Measurements from ENCODE around the gene ARHGAP6. TPM values are rescaled to one million over a fixed set of nuclear protein-coding genes. Genes with fewer than 3 reads are reported as not detected.
A peak's percentile ranks its signal among the peaks of the same experiment; 100 is the strongest.

ARHGAP6 gene
- total and polyA plus RNA-seq, 9 of the 15 experiments (the other 6 are each of a cell fraction or from before 2014, with no cell fraction given): 12.5 to 63.6 (median 41.8) TPM

DNA sequence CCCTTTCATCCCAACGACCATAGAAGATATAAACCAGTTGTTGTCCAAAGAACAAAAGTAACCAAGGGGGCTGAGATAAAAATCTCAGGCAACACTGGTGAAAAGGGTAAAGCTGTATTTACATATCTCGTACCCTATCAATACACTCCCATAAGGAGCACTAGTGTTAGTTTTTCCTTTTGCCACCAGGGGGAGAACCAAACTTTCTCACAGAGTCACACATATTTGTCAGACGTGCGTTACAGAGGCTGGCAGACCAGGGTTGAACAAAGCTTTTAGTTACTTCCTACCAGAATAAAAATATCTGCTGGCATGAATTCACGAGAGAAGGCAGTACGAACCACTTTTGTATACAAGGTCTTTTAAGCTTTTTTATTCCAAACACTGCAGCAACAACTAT, 284.3 kb downstream of the ARHGAP6 start (continued):
- TF ChIP-seq, protein P1, sequence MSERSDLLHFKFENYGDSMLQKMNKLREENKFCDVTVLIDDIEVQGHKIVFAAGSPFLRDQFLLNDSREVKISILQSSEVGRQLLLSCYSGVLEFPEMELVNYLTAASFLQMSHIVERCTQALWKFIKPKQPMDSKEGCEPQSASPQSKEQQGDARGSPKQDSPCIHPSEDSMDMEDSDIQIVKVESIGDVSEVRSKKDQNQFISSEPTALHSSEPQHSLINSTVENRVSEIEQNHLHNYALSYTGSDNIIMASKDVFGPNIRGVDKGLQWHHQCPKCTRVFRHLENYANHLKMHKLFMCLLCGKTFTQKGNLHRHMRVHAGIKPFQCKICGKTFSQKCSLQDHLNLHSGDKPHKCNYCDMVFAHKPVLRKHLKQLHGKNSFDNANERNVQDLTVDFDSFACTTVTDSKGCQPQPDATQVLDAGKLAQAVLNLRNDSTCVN (CRISPR knock-in tag; IDR thresholded peaks at IDR 0.05): no peak
- TF ChIP-seq GABPA (tag; conservative IDR thresholded peaks at IDR 0.05; ENCODE audit: low read depth) (no peak), HNRNPK (IDR thresholded peaks at IDR 0.05; ENCODE audit: low read depth, low read length, poor library complexity, severe bottlenecking) (no peak)

DNA sequence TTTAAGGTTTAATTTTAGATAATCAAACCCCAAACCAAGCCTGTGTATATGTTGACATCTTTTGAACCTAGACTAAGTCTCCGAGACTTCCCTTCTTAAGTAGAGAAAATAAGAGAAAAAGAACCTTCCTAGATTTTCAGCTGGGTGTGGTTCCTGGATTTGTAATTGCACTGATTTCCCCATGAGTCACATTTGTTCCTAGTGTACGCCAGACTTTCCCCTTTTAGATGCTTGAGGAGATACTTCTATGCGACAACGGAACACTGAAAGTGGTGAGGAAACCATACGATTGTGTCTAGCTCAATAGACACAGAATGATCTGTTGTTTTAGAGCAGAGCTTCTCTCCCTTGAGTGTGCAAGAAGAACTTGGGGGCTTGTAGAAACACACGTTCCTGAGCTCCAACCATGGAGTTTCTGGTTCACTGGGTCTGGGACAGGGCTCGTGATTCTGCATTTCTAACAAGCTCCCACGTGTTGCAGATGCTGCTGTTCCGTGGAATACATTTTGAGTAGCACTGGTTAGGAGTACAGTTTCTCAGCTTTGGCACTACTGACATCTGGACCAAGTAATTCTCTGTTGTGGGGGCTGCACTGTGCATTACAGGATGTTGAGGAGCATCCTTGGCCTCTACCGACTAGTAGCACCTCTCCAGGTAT, 285.4 kb downstream of the ARHGAP6 start:
- intact Hi-C loops (cut with micrococcal nuclease) (loop anchor here (2.0 to 5.0 kb wide), 3 partner anchors 46 to 238 kb away; no protein-coding TSS in a partner anchor), in situ Hi-C loops (cut with MboI) (loop anchor here (25.0 kb wide), 1 partner anchor 382 kb away; the partner anchor contains the start of gene MSL3)
- H2AFZ ChIP-seq (ENCODE audit: low read depth, low read length): no peak overlapping the region
- POLR2A ChIA-PET: interaction anchor here (0.5 to 1.0 kb wide), 2 partner anchors 8 to 45 kb away, joined by 3 read pairs; no protein-coding TSS in a partner anchor
- no peak overlapping the region for H3K4me2 ChIP-seq (ENCODE audit: insufficient read depth, low read length)
- FAIRE-seq (no peak), ATAC-seq (no peak), DNase-seq (ENCODE audit: extremely low read depth in 1 of 4, low spot score in 3 of 4) (no peak)
- peaks cover 96% of the 10 kb centered on the region for H3K79me2 ChIP-seq (ENCODE audit: control insufficient read depth, insufficient read depth, low read length)
- H3K27me3 ChIP-seq (ENCODE audit: control insufficient read depth in 2 of 2, insufficient read depth in 2 of 2, low read length in 2 of 2): no peaks in the 10 kb centered on the region
- WGBS (ENCODE audit: insufficient coverage, low coverage, missing lambda C conversion rate): 71% methylated on average over 9 of the region's 10 CpGs
- TF ChIP-seq, protein P2, sequence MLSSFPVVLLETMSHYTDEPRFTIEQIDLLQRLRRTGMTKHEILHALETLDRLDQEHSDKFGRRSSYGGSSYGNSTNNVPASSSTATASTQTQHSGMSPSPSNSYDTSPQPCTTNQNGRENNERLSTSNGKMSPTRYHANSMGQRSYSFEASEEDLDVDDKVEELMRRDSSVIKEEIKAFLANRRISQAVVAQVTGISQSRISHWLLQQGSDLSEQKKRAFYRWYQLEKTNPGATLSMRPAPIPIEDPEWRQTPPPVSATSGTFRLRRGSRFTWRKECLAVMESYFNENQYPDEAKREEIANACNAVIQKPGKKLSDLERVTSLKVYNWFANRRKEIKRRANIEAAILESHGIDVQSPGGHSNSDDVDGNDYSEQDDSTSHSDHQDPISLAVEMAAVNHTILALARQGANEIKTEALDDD (IDR thresholded peaks at IDR 0.05): no peak
- TF ChIP-seq KDM1A (IDR thresholded peaks at IDR 0.05) (peak; percentile 45 to 51; a peak in 2 of 4 replicates), CBFB (CRISPR knock-in tag; IDR thresholded peaks at IDR 0.05) (no peak), CHD2 (IDR thresholded peaks at IDR 0.05; ENCODE audit: low read depth, low read length) (no peak), ZNF561 (CRISPR knock-in tag; conservative IDR thresholded peaks at IDR 0.05) (no peak), FOSL1 (tag; conservative IDR thresholded peaks at IDR 0.05) (peak; percentile 86)
- TF ChIP-seq, protein P3, sequence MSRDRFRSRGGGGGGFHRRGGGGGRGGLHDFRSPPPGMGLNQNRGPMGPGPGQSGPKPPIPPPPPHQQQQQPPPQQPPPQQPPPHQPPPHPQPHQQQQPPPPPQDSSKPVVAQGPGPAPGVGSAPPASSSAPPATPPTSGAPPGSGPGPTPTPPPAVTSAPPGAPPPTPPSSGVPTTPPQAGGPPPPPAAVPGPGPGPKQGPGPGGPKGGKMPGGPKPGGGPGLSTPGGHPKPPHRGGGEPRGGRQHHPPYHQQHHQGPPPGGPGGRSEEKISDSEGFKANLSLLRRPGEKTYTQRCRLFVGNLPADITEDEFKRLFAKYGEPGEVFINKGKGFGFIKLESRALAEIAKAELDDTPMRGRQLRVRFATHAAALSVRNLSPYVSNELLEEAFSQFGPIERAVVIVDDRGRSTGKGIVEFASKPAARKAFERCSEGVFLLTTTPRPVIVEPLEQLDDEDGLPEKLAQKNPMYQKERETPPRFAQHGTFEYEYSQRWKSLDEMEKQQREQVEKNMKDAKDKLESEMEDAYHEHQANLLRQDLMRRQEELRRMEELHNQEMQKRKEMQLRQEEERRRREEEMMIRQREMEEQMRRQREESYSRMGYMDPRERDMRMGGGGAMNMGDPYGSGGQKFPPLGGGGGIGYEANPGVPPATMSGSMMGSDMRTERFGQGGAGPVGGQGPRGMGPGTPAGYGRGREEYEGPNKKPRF (IDR thresholded peaks at IDR 0.05; ENCODE audit: low read depth, low read length): no peak
- TF ChIP-seq, protein P4, sequence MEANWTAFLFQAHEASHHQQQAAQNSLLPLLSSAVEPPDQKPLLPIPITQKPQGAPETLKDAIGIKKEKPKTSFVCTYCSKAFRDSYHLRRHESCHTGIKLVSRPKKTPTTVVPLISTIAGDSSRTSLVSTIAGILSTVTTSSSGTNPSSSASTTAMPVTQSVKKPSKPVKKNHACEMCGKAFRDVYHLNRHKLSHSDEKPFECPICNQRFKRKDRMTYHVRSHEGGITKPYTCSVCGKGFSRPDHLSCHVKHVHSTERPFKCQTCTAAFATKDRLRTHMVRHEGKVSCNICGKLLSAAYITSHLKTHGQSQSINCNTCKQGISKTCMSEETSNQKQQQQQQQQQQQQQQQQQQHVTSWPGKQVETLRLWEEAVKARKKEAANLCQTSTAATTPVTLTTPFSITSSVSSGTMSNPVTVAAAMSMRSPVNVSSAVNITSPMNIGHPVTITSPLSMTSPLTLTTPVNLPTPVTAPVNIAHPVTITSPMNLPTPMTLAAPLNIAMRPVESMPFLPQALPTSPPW (CRISPR knock-in tag; IDR thresholded peaks at IDR 0.05): no peak
- no peak overlapping the region for H3K9ac ChIP-seq (ENCODE audit: insufficient read depth in 1 of 2, low read depth in 2 of 2, low read length in 2 of 2)
- peaks cover 8 to 52% of the 10 kb centered on the region in 2 experiments for H3K4me1 ChIP-seq (replicated peaks in 1 of 2; ENCODE audit: control insufficient read depth in 2 of 2, insufficient read depth in 2 of 2, low read length in 2 of 2)
- CTCF ChIA-PET (ENCODE audit: low intra/inter-chr PET ratio): interaction anchor here (1.4 to 2.6 kb wide), 2 partner anchors 151 to 153 kb away, joined by 3 to 15 read pairs; no protein-coding TSS in a partner anchor
- H3K27ac ChIP-seq (ENCODE audit: extremely low read depth, low read depth, low read length): no peak overlapping the region; the same call in 2 of the 3 replicates
- H3K9me1 ChIP-seq (ENCODE audit: control insufficient read depth, insufficient read depth, low read length): no peaks in the 10 kb centered on the region
- H4K20me1 ChIP-seq (replicated peaks; ENCODE audit: control insufficient read depth, insufficient read depth, low read length): no peaks in the 10 kb centered on the region
- H3K36me3 ChIP-seq (ENCODE audit: control insufficient read depth, insufficient read depth, low read length): peaks cover 25% of the 10 kb centered on the region
- H3K9me3 ChIP-seq (replicated peaks; ENCODE audit: control insufficient read depth, insufficient read depth, low read depth, low read length): peaks cover 5% of the 10 kb centered on the region
- BruUV-seq (replicated peaks): no TSS peak
- no peak overlapping the region for H3K4me3 ChIP-seq
